AML-193 (cell line): Measurements from ENCODE around the gene FAM3A.
A peak's percentile ranks its signal among the peaks of the same experiment; 100 is the strongest.

Experiments
- DNase-seq, 2 experiments: peaks; one replicate each; lab custom pipeline; 2025; lab: John Stamatoyannopoulos, UW

The FAM3A gene

DNA sequence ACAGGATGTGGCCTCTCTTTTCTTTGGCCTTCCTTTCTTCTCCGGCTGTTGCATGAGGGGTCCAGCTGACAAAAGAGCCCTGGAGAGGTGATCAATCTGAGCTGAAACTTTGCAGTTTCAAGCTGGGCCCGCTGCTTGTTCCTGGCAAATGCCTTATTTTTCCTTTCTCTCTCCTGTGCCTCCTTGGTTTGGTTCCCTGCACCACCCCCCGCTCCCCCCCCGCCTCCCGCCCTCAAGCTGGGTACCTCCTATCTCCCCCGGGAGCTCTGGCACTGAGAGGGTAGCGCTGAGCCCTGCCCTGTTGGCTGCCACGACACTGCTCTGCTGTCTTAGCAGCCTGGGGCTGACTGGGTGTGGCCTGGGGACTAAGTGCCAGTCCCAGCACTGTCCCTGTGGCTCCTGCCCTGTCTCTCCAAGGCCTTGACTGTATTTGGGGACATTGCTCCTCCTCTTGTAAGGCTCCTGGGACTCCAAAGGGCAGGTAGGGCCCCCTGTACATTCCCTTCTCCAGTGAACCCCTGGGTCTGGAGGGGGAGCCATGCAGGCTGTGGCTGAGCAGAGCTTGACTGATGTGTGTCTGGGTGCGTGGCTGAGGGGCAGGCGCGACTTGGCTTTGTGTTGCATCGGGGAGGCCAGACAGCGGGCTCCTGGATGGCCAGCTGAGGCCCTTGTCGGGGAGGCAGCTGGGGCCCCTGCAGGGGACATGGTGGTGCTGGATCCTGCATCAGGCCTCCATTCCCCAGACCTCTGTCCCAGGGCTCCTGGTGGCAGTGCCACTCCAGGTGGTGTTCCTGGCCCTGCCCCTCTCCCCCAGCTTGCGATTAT is 56.9 kb downstream of the FAM3A start:
- DNase-seq: peak in 1 of 2 experiments; percentile 1

DNA sequence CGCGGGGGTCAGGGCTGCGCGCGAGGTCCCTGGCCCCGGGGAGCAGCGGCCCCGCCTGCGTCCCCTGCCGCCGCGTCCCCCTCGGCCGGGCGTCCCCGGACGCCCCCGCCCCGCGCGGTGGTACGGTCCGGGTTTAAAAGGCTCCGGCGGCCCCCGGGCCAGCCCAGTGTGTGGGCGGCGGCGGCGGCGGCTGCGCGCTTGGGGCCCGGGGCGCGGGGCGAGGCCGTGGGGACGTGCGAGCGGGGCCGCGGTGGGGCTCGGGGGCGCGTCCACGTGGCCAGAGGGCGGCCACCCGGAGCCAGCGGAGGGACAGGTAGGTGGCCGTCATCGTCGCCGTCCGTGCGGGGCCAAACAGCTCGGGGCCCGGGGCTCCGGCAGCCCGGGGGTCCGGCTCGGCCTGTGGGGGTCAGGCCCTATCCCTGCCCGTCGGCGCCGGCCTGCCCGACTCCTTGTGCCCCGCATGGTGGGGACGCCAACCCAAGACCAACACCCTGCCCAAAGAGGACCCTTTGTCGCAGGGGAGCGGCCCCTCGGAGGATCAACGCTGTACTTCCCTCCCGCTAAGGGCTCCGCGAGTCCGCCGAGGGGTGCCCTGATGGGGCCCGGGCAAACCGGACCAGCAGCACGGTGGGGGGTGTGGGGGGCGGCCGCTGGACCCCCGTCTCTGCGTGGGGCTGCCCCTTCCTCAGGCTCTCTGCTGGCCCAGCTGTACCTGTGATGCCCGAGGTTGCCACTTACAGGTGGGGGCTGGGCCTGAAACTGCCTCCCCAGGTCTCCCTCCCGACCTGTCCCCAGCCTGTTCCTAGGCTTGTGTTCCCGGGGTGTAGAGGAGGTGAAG is 57.7 kb downstream of the FAM3A start, which contains the start of gene PLXNA3:
Gene PLXNA3 (plus strand): TSS at position 166 of the 838 bp plus-strand sequence. CDS start 1,903 bp downstream, outside the sequence.
- DNase-seq: no peak

GRCh38 chrX:154457491-154458115 is 58.4 kb downstream of the FAM3A start:
- no peak for DNase-seq
